Endometrium (tissue), 2 donors: ENCODE measurements around the gene AZU1.

Source experiments
- FAIRE-seq: peaks from 2 replicates; lab custom pipeline; 2012; peaks lifted over from hg19 to GRCh38; lab: Jason Lieb, UNC
- donor health status: control.
- donor health status: control.

AZU1 gene

GRCh38 chr19:827710-828321 lies at the start of gene AZU1:
Gene AZU1, plus strand, starts transcription at chr19:827837. Its CDS starts 10 bp downstream, at chr19:827847.
- FAIRE-seq, result no peak

GRCh38 chr19:778910-779653 lies 48.6 kb upstream of the AZU1 start:
- no peak for FAIRE-seq

GRCh38 chr19:780935-781334 lies 46.7 kb upstream of the AZU1 start:
- no peak for FAIRE-seq

GRCh38 chr19:781800-782184 lies 45.8 kb upstream of the AZU1 start:
- FAIRE-seq, result no peak

- no peak for FAIRE-seq
Measured at GRCh38 chr19:782185-782877, 45.3 kb upstream of the AZU1 start.

GRCh38 chr19:782878-783668 lies 44.6 kb upstream of the AZU1 start:
- FAIRE-seq, result no peak

- no peak for FAIRE-seq
Measured at GRCh38 chr19:784541-784940, 43.1 kb upstream of the AZU1 start.

GRCh38 chr19:787536-787935 lies 40.1 kb upstream of the AZU1 start:
- FAIRE-seq, result no peak

- no peak for FAIRE-seq
Measured at GRCh38 chr19:788686-788982, 39.0 kb upstream of the AZU1 start.

GRCh38 chr19:788983-789700 lies 38.5 kb upstream of the AZU1 start:
- FAIRE-seq, result no peak

GRCh38 chr19:789701-790060 lies 38.0 kb upstream of the AZU1 start:
- no peak for FAIRE-seq

- FAIRE-seq, result no peak
Measured at GRCh38 chr19:791007-791566, 36.5 kb upstream of the AZU1 start.

GRCh38 chr19:791567-792305 lies 35.9 kb upstream of the AZU1 start:
- FAIRE-seq, result no peak

GRCh38 chr19:792306-792885 lies 35.2 kb upstream of the AZU1 start:
- no peak for FAIRE-seq

GRCh38 chr19:793806-794205 lies 33.8 kb upstream of the AZU1 start:
- FAIRE-seq, result no peak

GRCh38 chr19:795073-795611 lies 32.5 kb upstream of the AZU1 start:
- no peak for FAIRE-seq

- FAIRE-seq, result no peak
Measured at GRCh38 chr19:795691-796581, 31.7 kb upstream of the AZU1 start.

GRCh38 chr19:796692-797527 lies 30.7 kb upstream of the AZU1 start, which contains the start of gene PTBP1:
Gene PTBP1, plus strand, starts transcription at chr19:797452. Its CDS starts 46 bp downstream, at chr19:797498.
- FAIRE-seq, result peak; percentile 99
